Measurements from ENCODE around the gene SELENOI.
"Not testable (repeated sequence)": the region's sequence is repeated elsewhere in the genome, so short reads cannot be mapped to it uniquely, and the experiment has no call there.

The SELENOI gene

DNA sequence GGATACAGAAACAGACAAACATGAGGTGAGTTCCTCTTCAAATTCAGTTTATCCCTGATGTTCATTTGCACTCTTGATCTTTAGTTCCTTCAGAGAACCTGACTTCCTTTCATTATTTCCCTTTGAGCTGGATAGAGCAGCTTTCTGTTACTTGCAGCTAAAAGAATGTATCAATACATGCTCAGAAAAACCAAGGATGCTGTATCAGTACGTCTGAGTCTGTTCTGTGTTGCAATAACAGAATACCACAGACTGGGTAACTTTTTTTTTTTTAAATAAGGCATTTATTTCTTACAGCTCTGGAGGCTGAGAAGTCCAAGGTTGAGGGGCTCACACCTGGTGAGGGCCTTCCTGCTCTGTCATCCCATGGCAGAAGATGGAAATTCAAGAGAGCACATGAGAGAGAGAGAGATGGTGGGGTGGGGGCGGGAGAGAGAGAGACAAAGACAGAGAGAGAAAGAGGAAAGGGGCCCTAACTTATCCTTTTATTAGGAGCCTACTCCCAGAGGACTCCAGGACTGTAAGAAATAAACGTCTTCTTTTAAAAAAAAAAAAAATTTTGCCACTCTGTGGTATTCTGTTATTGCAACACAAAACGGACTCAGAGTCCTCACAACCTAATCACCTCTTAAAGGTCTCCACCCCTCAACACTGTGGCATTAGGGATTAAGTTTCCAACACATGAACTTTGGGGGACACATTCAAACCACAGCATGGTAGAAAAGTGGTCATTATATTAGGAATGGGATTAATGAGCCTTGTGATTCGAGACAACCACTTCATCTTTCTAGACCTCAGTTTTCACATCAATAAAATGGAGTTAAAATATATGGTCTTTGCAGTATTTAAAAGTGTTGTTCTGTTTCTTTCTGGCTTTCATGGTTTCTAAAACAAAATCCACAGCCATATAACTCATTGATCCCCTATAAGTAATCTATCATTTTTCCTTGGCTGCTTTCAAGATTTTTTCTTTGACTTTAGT lies 18.4 kb upstream of the SELENOI start:
- no peak for DNase-seq (ENCODE audit: low read depth, low spot score)

- not testable (repeated sequence) for DNase-seq (ENCODE audit: low read depth, low spot score)
These were observed 16.9 kb upstream of the SELENOI start for GRCh38 chr2:26329083-26329482.

DNA sequence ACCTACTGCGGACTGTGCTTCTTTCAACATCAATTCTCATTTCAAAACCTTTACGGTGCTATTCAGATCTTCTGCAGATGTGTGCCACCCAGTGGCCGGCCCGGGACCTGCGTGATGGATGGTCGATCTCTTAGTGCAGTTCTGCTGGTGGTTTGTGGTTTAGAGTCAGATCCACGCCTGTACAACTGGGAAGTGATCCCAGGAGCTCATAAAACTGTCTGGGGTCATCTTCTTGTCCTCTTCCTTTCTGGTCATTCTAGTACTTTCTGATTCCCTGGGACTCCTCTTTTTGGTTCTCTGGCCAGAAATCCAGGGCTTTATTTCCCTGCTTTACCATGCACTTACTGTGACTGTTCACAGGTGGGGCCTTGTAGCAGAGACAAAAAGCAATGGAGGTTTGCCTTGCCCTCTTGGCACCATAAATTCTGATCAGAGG lies 15.8 kb upstream of the SELENOI start:
- peak; percentile 82 for DNase-seq (ENCODE audit: low read depth, low spot score)

- DNase-seq (ENCODE audit: low read depth, low spot score): no peak
These were observed 15.3 kb upstream of the SELENOI start for GRCh38 chr2:26330604-26331003.

DNA sequence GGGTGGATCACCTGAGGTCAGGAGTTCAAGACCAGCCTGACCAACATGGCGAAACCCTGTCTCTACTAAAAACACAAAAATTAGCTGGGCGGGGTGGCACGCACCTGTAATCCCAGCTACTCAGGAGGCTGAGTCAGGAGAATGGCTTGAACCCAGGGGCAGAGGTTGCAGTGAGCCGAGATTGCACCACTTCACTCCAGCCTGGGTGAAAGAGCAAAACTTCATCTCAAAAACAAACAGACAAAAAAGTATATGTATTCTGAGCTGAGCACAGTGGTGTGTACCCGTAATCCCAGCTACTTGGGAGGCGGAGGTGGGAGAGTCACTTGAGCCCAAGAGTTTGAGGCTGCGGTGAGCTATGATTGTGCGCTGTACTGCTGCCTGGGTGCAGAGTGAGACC lies 14.6 kb upstream of the SELENOI start:
- DNase-seq (ENCODE audit: low read depth, low spot score): not testable (repeated sequence)

GRCh38 chr2:26333293-26333692 lies 12.7 kb upstream of the SELENOI start:
- no peak for DNase-seq (ENCODE audit: low read depth, low spot score)

GRCh38 chr2:26335231-26335630 lies 10.7 kb upstream of the SELENOI start:
- no peak for DNase-seq (ENCODE audit: low read depth, low spot score)

GRCh38 chr2:26336719-26337118 lies 9.2 kb upstream of the SELENOI start:
- no peak for DNase-seq (ENCODE audit: low read depth, low spot score)

DNA sequence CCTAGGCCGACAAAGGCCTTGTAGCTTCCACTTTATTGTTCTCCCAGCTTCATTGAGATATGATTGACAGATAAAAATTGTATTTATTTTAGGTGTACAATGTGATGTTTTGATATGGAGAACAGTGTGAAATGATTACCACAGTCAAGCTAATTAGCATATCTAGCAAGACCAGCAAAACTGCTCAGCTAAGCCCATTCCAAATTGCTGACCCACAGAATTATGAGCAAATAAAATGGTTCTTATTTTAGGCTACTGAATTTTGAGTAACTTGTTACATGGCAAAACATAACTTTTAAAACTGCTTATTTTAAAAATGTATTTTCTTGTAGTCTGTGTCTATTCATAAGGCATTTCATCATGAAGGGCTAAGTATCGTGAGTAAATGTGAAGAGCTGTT lies 8.6 kb upstream of the SELENOI start:
- DNase-seq (ENCODE audit: low read depth, low spot score): no peak

GRCh38 chr2:26340831-26341230 lies 5.1 kb upstream of the SELENOI start:
- no peak for DNase-seq (ENCODE audit: low read depth, low spot score)

- peak; percentile 81 for DNase-seq (ENCODE audit: low read depth, low spot score)
These were observed 1.2 kb upstream of the SELENOI start for GRCh38 chr2:26344581-26345282.

- DNase-seq (ENCODE audit: low read depth, low spot score): no peak
These were observed 729 bp upstream of the SELENOI start for GRCh38 chr2:26345283-26345544.

- DNase-seq (ENCODE audit: low read depth, low spot score): peak; percentile 58
These were observed 611 bp downstream of the SELENOI start, which contains the start of gene ADGRF3 for GRCh38 chr2:26346454-26347053. Gene ADGRF3 (minus strand): TSS chr2:26346789. CDS start chr2:26346234, 555 bp downstream.

GRCh38 chr2:26347286-26347865 lies 1.4 kb downstream of the SELENOI start:
- no peak for DNase-seq (ENCODE audit: low read depth, low spot score)

GRCh38 chr2:26349690-26350089 lies 3.7 kb downstream of the SELENOI start:
- no peak for DNase-seq (ENCODE audit: low read depth, low spot score)

- no peak for DNase-seq (ENCODE audit: low read depth, low spot score)
These were observed 5.6 kb downstream of the SELENOI start for GRCh38 chr2:26351375-26352090.

- no peak for DNase-seq (ENCODE audit: low read depth, low spot score)
These were observed 6.9 kb downstream of the SELENOI start for GRCh38 chr2:26352892-26353291.

DNA sequence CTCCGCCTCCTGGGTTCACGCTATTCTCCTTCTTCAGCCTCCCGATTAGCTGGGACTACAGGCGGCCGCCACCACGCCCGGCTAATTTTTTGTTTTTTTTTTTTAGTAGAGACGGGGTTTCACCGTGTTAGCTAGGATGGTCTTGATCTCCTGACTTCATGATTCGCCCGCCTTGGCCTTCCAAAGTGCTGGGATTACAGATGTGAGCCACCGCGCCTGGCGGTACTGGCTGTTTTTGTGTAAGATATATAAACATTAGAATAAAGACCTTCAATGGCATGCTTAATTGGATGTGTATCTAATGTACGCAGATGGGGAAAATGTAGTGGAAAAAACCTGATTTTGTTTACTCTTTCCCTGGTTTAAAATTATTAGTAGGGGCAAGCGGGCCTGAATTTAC lies 8.5 kb downstream of the SELENOI start:
- not testable (repeated sequence) for DNase-seq (ENCODE audit: low read depth, low spot score)

GRCh38 chr2:26355038-26355995 lies 9.4 kb downstream of the SELENOI start:
- DNase-seq (ENCODE audit: low read depth, low spot score): peak; percentile 17

GRCh38 chr2:26356111-26356510 lies 10.2 kb downstream of the SELENOI start:
- no peak for DNase-seq (ENCODE audit: low read depth, low spot score)
